Measurements from ENCODE around the gene SYNCRIP. TPM values are rescaled to one million over a fixed set of nuclear protein-coding genes. Genes with fewer than 3 reads are reported as not detected.

The SYNCRIP gene
- total RNA-seq, 4 donors from 2014 or later: 43.0 to 59.3 (median 54.5) TPM

GRCh38 chr6:85641897-85642773 lies 551 bp downstream of the SYNCRIP start:
- ATAC-seq (peak; percentile 35 to 52), DNase-seq (peak; percentile 58 to 66)
- intact Hi-C loops (cut with DNase I; ENCODE audit: low total_unique reads) (loop anchor here (5.0 kb wide), 1 partner anchor 1515 kb away; the partner anchor contains the start of gene ZNF292), in situ Hi-C loops (cut with MboI; ENCODE audit: low sequenced_read_pairs in 4 of 4) (loop anchor here in 1 of 4 donors (5.0 kb wide), 1 partner anchor 50 kb away; the partner anchor contains the start of gene SNX14)
- Histone ChIP-seq H3K27me3 (no peaks in the 10 kb centered on the region), H3K9me3 (no peaks in the 10 kb centered on the region), H3K36me3 (peaks cover 0 to 31% of the 10 kb centered on the region in 2 donors), H3K4me3 (peak overlapping the region; percentile 93 to 100 (median 98)), H3K4me1 (peaks cover 42 to 51% of the 10 kb centered on the region in 2 donors), H3K27ac (peak overlapping the region; percentile 96 to 98 (median 98))
- TF ChIP-seq POLR2A (IDR thresholded peaks at IDR 0.05): peak in 1 of 2 donors; percentile 28
- peak in 2 of 5 experiments; percentile 13 to 16 for TF ChIP-seq CTCF (IDR thresholded peaks at IDR 0.05 in 4 of 5, conservative IDR thresholded peaks at IDR 0.05 in 1 of 5)

GRCh38 chr6:85641522-85641896 lies 1.2 kb downstream of the SYNCRIP start:
- no peak for ATAC-seq
- H3K36me3 ChIP-seq: peaks cover 0 to 37% of the 10 kb centered on the region in 2 donors
- TF ChIP-seq POLR2A (IDR thresholded peaks at IDR 0.05) (no peak), CTCF (IDR thresholded peaks at IDR 0.05 in 4 of 5, conservative IDR thresholded peaks at IDR 0.05 in 1 of 5) (no peak)
- peak overlapping the region; percentile 93 to 100 (median 98) for H3K4me3 ChIP-seq
- intact Hi-C loops (cut with DNase I; ENCODE audit: low total_unique reads): loop anchor here (5.0 kb wide), 1 partner anchor 1516 kb away; the partner anchor contains the start of gene ZNF292
- no peaks in the 10 kb centered on the region for H3K27me3 ChIP-seq
- no peak for DNase-seq
- peak overlapping the region; percentile 96 to 98 (median 98) for H3K27ac ChIP-seq
- H3K9me3 ChIP-seq: no peaks in the 10 kb centered on the region
- in situ Hi-C loops (cut with MboI; ENCODE audit: low sequenced_read_pairs in 4 of 4): loop anchor here in 1 of 4 donors (5.0 kb wide), 1 partner anchor 49 kb away; the partner anchor contains the start of gene SNX14
- peaks cover 42 to 52% of the 10 kb centered on the region in 2 donors for H3K4me1 ChIP-seq

- in situ Hi-C loops (cut with MboI; ENCODE audit: low sequenced_read_pairs in 4 of 4) (loop anchor here in 1 of 4 donors (5.0 kb wide), 1 partner anchor 49 kb away; the partner anchor contains the start of gene SNX14), intact Hi-C loops (cut with DNase I; ENCODE audit: low total_unique reads) (loop anchor here (5.0 kb wide), 1 partner anchor 1516 kb away; the partner anchor contains the start of gene ZNF292)
- Histone ChIP-seq H3K9me3 (no peaks in the 10 kb centered on the region), H3K4me1 (peaks cover 42 to 52% of the 10 kb centered on the region in 2 donors), H3K27ac (peak overlapping the region; percentile 96 to 98 (median 98)), H3K36me3 (peaks cover 0 to 44% of the 10 kb centered on the region in 2 donors), H3K4me3 (peak overlapping the region; percentile 93 to 100 (median 98)), H3K27me3 (no peaks in the 10 kb centered on the region)
- DNase-seq (no peak), ATAC-seq (no peak)
- TF ChIP-seq CTCF (IDR thresholded peaks at IDR 0.05 in 4 of 5, conservative IDR thresholded peaks at IDR 0.05 in 1 of 5): no peak
- TF ChIP-seq POLR2A (IDR thresholded peaks at IDR 0.05): no peak
Measured at GRCh38 chr6:85640821-85641220, 1.9 kb downstream of the SYNCRIP start.

- H3K9me3 ChIP-seq: no peaks in the 10 kb centered on the region
- H3K36me3 ChIP-seq: peaks cover 0 to 74% of the 10 kb centered on the region in 2 donors
- intact Hi-C loops (cut with DNase I; ENCODE audit: low total_unique reads) (no loop called here), in situ Hi-C loops (cut with MboI; ENCODE audit: low sequenced_read_pairs in 4 of 4) (loop anchor here in 1 of 4 donors (5.0 kb wide), 1 partner anchor 40 kb away; no protein-coding TSS in a partner anchor)
- peaks cover 48 to 51% of the 10 kb centered on the region in 2 donors for H3K4me1 ChIP-seq
- no peak overlapping the region for H3K4me3 ChIP-seq
- H3K27me3 ChIP-seq: no peaks in the 10 kb centered on the region
- DNase-seq (no peak), ATAC-seq (no peak)
- peak overlapping the region in 2 of 4 donors; percentile 1 to 55 for H3K27ac ChIP-seq
- TF ChIP-seq CTCF (IDR thresholded peaks at IDR 0.05 in 4 of 5, conservative IDR thresholded peaks at IDR 0.05 in 1 of 5): no peak
- TF ChIP-seq POLR2A (IDR thresholded peaks at IDR 0.05): no peak
Measured at GRCh38 chr6:85637579-85637978, 5.1 kb downstream of the SYNCRIP start.
